ENCODE measurements around the gene MEX3A. TPM values are rescaled to one million over a fixed set of nuclear protein-coding genes. Genes with fewer than 3 reads are reported as not detected.

Gene MEX3A
- total RNA-seq, 5 donors from 2014 or later (not counting 1 experiment from before 2014, with no cell fraction given) = 0.03 to 0.58 (median 0.20) TPM

DNA sequence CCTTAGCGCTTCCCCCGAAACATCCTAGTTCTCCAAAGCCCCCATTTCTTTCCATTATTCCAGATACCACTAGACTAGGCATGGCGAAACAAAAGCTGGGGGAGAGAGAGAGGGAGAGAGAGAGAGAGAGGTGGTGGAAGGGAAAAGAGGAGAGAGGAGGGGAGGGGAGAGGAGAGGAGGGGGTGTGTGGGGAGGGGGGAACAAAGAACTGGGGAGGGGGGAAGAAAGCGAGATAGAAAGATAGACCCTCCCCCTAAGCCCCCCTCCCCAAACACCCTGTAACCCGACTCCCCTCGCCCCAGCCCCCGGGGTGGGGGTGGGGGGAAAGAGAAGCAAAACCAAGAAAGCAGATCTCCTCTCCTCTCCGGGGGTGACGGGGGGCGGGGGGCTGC lies 352 bp downstream of the MEX3A start:
- Histone ChIP-seq H3K4me3 (ENCODE audit: control insufficient read depth in 1 of 2, extremely low read depth in 1 of 2, low read length in 1 of 2) (peak overlapping the region; percentile 81 to 84), H3K27me3 (replicated peaks in 1 of 2; ENCODE audit: control insufficient read depth in 2 of 2, extremely low read depth in 1 of 2, insufficient read depth in 2 of 2, low read length in 1 of 2) (peaks cover 0 to 57% of the 10 kb centered on the region in 2 experiments), H3K27ac (ENCODE audit: low read length) (no peak overlapping the region), H3K4me1 (ENCODE audit: control insufficient read depth in 1 of 2, extremely low read depth in 1 of 2, insufficient read depth in 2 of 2, low read length in 2 of 2) (peaks cover 2 to 24% of the 10 kb centered on the region in 2 experiments), H3K36me3 (ENCODE audit: control insufficient read depth in 2 of 2, extremely low read depth in 1 of 2, insufficient read depth in 1 of 2, low read length in 1 of 2) (no peaks in the 10 kb centered on the region), H3K9me3 (no peaks in the 10 kb centered on the region)
- H3K27me3 Mint-ChIP-seq = peaks cover 14 to 34% of the 10 kb centered on the region in 2 donors
- no peak for DNase-seq
- H3K4me1 Mint-ChIP-seq = peaks cover 0 to 15% (median 5%) of the 10 kb centered on the region in 3 donors
- ChIA-PET CTCF (interaction anchor here in 1 of 2 donors (1.3 kb wide), 1 partner anchor 15 kb away, joined by 3 read pairs; no protein-coding TSS in a partner anchor), POLR2A (interaction anchor here in 1 of 2 donors (0.7 kb wide), 1 partner anchor 71 kb away, joined by 7 read pairs; no protein-coding TSS in a partner anchor)
- WGBS (ENCODE audit: insufficient coverage) = 0% methylated on average over 1 of the region's 10 CpGs
- no peaks in the 10 kb centered on the region for H3K9me3 Mint-ChIP-seq
- H3K4me3 Mint-ChIP-seq = peak overlapping the region; percentile 81 to 85 (median 84)
- ATAC-seq (replicated peaks in 1 of 4) = peak in 1 of 4 experiments; percentile 1
- H3K27ac Mint-ChIP-seq = no peak overlapping the region
- no peaks in the 10 kb centered on the region for H3K36me3 Mint-ChIP-seq

DNA sequence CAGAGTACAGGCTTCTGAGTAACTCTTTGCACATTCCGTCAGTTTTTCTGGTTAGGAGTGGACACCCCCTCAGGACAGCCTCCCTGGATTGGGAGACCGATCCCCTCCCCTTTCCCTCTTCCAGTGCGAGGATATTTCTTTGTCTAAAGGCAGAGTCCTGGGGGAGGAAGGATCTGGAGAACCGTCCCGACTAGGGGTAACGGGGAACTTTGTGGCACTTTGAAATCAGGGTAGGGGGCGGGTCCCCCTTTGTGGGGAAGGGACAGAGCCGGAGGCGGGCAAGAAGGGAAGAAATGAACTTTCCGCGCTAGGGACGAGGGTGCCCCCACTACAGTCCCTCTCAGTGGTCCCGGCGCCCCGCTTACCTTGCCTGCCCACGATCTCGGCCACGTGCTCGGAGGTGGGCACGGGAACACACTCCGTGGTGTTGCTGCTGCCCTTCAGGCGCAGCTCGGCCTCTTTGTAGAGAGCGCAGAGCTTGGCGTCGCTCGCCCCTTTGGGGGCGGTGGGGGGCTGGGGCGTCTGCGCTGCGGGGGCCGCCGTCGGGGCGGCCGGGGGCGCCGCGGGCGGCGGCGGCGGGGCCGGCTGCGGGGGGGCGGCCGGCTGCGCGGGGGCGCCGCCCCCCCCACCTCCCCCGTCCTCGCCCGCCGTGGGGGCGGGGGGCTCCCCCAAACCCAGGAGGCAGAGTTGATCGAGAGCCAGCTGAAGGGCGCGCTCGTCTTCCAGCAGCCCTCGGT lies 917 bp downstream of the MEX3A start:
- ChIA-PET CTCF (interaction anchor here in 1 of 2 donors (1.3 kb wide), 1 partner anchor 15 kb away, joined by 3 read pairs; no protein-coding TSS in a partner anchor), POLR2A (interaction anchor here in 1 of 2 donors (0.7 kb wide), 1 partner anchor 71 kb away, joined by 7 read pairs; no protein-coding TSS in a partner anchor)
- Histone ChIP-seq H3K27ac (ENCODE audit: low read length) (no peak overlapping the region), H3K36me3 (ENCODE audit: control insufficient read depth in 2 of 2, extremely low read depth in 1 of 2, insufficient read depth in 1 of 2, low read length in 1 of 2) (no peaks in the 10 kb centered on the region), H3K9me3 (no peaks in the 10 kb centered on the region), H3K4me1 (ENCODE audit: control insufficient read depth in 1 of 2, extremely low read depth in 1 of 2, insufficient read depth in 2 of 2, low read length in 2 of 2) (peaks cover 2 to 26% of the 10 kb centered on the region in 2 experiments), H3K27me3 (replicated peaks in 1 of 2; ENCODE audit: control insufficient read depth in 2 of 2, extremely low read depth in 1 of 2, insufficient read depth in 2 of 2, low read length in 1 of 2) (peaks cover 0 to 57% of the 10 kb centered on the region in 2 experiments), H3K4me3 (ENCODE audit: control insufficient read depth in 1 of 2, extremely low read depth in 1 of 2, low read length in 1 of 2) (peak overlapping the region; percentile 36 to 81)
- peaks cover 8 to 29% of the 10 kb centered on the region in 2 donors for H3K27me3 Mint-ChIP-seq
- H3K36me3 Mint-ChIP-seq = no peaks in the 10 kb centered on the region
- WGBS (ENCODE audit: insufficient coverage) = 14% methylated on average over 24 of the region's 61 CpGs
- H3K27ac Mint-ChIP-seq = no peak overlapping the region
- no peaks in the 10 kb centered on the region for H3K9me3 Mint-ChIP-seq
- DNase-seq (no peak), ATAC-seq (replicated peaks in 1 of 4) (peak in 1 of 4 experiments; percentile 16)
- H3K4me3 Mint-ChIP-seq = peak overlapping the region; percentile 65 to 85 (median 74)
- peaks cover 0 to 15% (median 5%) of the 10 kb centered on the region in 3 donors for H3K4me1 Mint-ChIP-seq

GRCh38 chr1:156080863-156081179 lies 1.4 kb downstream of the MEX3A start:
- no peak overlapping the region for H3K4me3 ChIP-seq (ENCODE audit: control insufficient read depth in 1 of 2, extremely low read depth in 1 of 2, low read length in 1 of 2)
- ChIA-PET POLR2A (no interaction called here), CTCF (no interaction called here)
- H3K36me3 ChIP-seq (ENCODE audit: control insufficient read depth in 2 of 2, extremely low read depth in 1 of 2, insufficient read depth in 1 of 2, low read length in 1 of 2) = no peaks in the 10 kb centered on the region
- no peak overlapping the region for H3K27ac Mint-ChIP-seq
- no peaks in the 10 kb centered on the region for H3K9me3 Mint-ChIP-seq
- H3K27me3 Mint-ChIP-seq = peaks cover 8 to 27% of the 10 kb centered on the region in 2 donors
- peaks cover 2 to 30% of the 10 kb centered on the region in 2 experiments for H3K4me1 ChIP-seq (ENCODE audit: control insufficient read depth in 1 of 2, extremely low read depth in 1 of 2, insufficient read depth in 2 of 2, low read length in 2 of 2)
- DNase-seq (no peak), ATAC-seq (replicated peaks in 1 of 4) (no peak)
- H3K27me3 ChIP-seq (replicated peaks in 1 of 2; ENCODE audit: control insufficient read depth in 2 of 2, extremely low read depth in 1 of 2, insufficient read depth in 2 of 2, low read length in 1 of 2) = peaks cover 0 to 57% of the 10 kb centered on the region in 2 experiments
- WGBS (ENCODE audit: insufficient coverage) = 74% methylated on average over 3 of the region's 4 CpGs
- H3K4me3 Mint-ChIP-seq = peak overlapping the region; percentile 34 to 85 (median 55)
- H3K36me3 Mint-ChIP-seq = no peaks in the 10 kb centered on the region
- no peak overlapping the region for H3K27ac ChIP-seq (ENCODE audit: low read length)
- peaks cover 0 to 15% (median 5%) of the 10 kb centered on the region in 3 donors for H3K4me1 Mint-ChIP-seq
- no peaks in the 10 kb centered on the region for H3K9me3 ChIP-seq

DNA sequence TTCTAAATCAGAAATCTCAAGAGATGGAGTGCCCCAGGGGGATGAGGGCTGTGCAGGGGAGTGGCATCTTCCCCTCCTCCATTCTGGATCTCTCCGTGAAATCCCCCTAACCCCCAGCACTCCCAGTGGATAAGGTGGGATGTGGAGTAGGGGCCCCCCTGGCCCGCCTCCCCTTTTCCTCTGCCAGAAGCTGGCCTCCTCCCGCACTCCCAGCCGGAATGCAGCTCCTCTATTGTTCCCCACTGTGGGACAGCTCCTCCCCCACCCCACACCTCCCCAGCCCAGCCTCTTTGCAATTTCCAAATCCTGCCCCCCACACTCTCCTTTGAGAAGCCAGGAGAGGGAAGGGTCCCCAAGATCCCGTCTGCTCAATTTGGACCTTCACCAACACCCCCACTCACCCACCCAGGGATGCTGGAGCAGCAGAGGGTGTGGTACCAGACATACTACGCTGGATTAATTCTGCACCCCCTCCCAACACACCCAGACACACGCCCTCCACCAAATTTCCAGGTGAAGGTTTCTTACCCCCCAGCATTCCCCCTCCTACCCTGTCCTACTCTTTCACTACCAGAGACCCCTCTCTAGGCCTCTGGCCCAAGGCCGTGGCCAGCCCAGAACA lies 1.9 kb downstream of the MEX3A start:
- POLR2A ChIA-PET = no interaction called here
- no peaks in the 10 kb centered on the region for H3K9me3 ChIP-seq
- peaks cover 2 to 30% of the 10 kb centered on the region in 2 experiments for H3K4me1 ChIP-seq (ENCODE audit: control insufficient read depth in 1 of 2, extremely low read depth in 1 of 2, insufficient read depth in 2 of 2, low read length in 2 of 2)
- H3K4me3 ChIP-seq (ENCODE audit: control insufficient read depth in 1 of 2, extremely low read depth in 1 of 2, low read length in 1 of 2) = no peak overlapping the region
- CTCF ChIA-PET = no interaction called here
- Mint-ChIP-seq H3K27ac (no peak overlapping the region), H3K36me3 (no peaks in the 10 kb centered on the region), H3K27me3 (peaks cover 6 to 24% of the 10 kb centered on the region in 2 donors), H3K4me1 (peaks cover 0 to 18% (median 7%) of the 10 kb centered on the region in 3 donors), H3K4me3 (peak overlapping the region in 1 of 3 donors; percentile 85), H3K9me3 (no peaks in the 10 kb centered on the region)
- ATAC-seq (replicated peaks in 1 of 4) (no peak), DNase-seq (no peak)
- no peak overlapping the region for H3K27ac ChIP-seq (ENCODE audit: low read length)
- H3K27me3 ChIP-seq (replicated peaks in 1 of 2; ENCODE audit: control insufficient read depth in 2 of 2, extremely low read depth in 1 of 2, insufficient read depth in 2 of 2, low read length in 1 of 2) = peaks cover 0 to 53% of the 10 kb centered on the region in 2 experiments
- no peaks in the 10 kb centered on the region for H3K36me3 ChIP-seq (ENCODE audit: control insufficient read depth in 2 of 2, extremely low read depth in 1 of 2, insufficient read depth in 1 of 2, low read length in 1 of 2)
- 96% methylated on average over 4 of the region's 8 CpGs for WGBS (ENCODE audit: insufficient coverage)

DNA sequence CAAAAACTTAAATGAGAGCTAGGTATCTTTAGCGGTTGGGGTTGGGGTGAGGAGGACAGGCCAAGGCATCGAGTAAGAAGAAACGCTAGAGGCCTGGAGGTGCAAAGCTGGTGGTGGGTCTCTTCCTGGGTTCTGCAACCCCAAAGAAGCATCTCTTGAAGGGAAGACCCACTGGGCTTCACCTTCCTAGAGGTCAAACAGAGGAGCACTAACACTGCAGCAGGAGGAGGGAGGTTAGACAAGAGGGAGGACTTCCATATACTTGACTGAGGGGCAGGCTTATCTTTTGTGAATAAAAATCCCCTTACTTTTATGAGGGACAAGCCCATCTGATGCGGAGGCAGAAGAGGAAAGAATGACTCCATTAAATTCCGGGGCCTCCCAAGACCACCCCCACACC lies 2.5 kb downstream of the MEX3A start:
- no peaks in the 10 kb centered on the region for H3K9me3 ChIP-seq
- Mint-ChIP-seq H3K27me3 (peaks cover 3 to 21% of the 10 kb centered on the region in 2 donors), H3K27ac (no peak overlapping the region), H3K4me1 (peaks cover 0 to 18% (median 7%) of the 10 kb centered on the region in 3 donors), H3K9me3 (no peaks in the 10 kb centered on the region), H3K36me3 (no peaks in the 10 kb centered on the region), H3K4me3 (peak overlapping the region in 2 of 3 donors; percentile 38 to 51)
- ChIA-PET CTCF (no interaction called here), POLR2A (no interaction called here)
- H3K27ac ChIP-seq (ENCODE audit: low read length) = no peak overlapping the region
- no peak for DNase-seq
- WGBS (ENCODE audit: insufficient coverage) = 89% methylated on average over 3 of the region's 5 CpGs
- peaks cover 2 to 30% of the 10 kb centered on the region in 2 experiments for H3K4me1 ChIP-seq (ENCODE audit: control insufficient read depth in 1 of 2, extremely low read depth in 1 of 2, insufficient read depth in 2 of 2, low read length in 2 of 2)
- H3K4me3 ChIP-seq (ENCODE audit: control insufficient read depth in 1 of 2, extremely low read depth in 1 of 2, low read length in 1 of 2) = no peak overlapping the region
- no peaks in the 10 kb centered on the region for H3K36me3 ChIP-seq (ENCODE audit: control insufficient read depth in 2 of 2, extremely low read depth in 1 of 2, insufficient read depth in 1 of 2, low read length in 1 of 2)
- ATAC-seq (replicated peaks in 1 of 4) = no peak
- H3K27me3 ChIP-seq (replicated peaks in 1 of 2; ENCODE audit: control insufficient read depth in 2 of 2, extremely low read depth in 1 of 2, insufficient read depth in 2 of 2, low read length in 1 of 2) = peaks cover 0 to 53% of the 10 kb centered on the region in 2 experiments

- Mint-ChIP-seq H3K27me3 (peaks cover 0 to 15% of the 10 kb centered on the region in 2 donors), H3K4me1 (peaks cover 0 to 16% (median 7%) of the 10 kb centered on the region in 3 donors), H3K36me3 (no peaks in the 10 kb centered on the region), H3K9me3 (no peaks in the 10 kb centered on the region), H3K4me3 (no peak overlapping the region), H3K27ac (no peak overlapping the region)
- Histone ChIP-seq H3K27ac (ENCODE audit: low read length) (no peak overlapping the region), H3K9me3 (no peaks in the 10 kb centered on the region), H3K36me3 (ENCODE audit: control insufficient read depth in 2 of 2, extremely low read depth in 1 of 2, insufficient read depth in 1 of 2, low read length in 1 of 2) (no peaks in the 10 kb centered on the region), H3K4me1 (ENCODE audit: control insufficient read depth in 1 of 2, extremely low read depth in 1 of 2, insufficient read depth in 2 of 2, low read length in 2 of 2) (peaks cover 2 to 30% of the 10 kb centered on the region in 2 experiments), H3K27me3 (replicated peaks in 1 of 2; ENCODE audit: control insufficient read depth in 2 of 2, extremely low read depth in 1 of 2, insufficient read depth in 2 of 2, low read length in 1 of 2) (peaks cover 0 to 47% of the 10 kb centered on the region in 2 experiments), H3K4me3 (ENCODE audit: control insufficient read depth in 1 of 2, extremely low read depth in 1 of 2, low read length in 1 of 2) (no peak overlapping the region)
- no peak for DNase-seq
- no peak for ATAC-seq (replicated peaks in 1 of 4)
- 95% methylated on average over 2 of the region's 5 CpGs for WGBS (ENCODE audit: insufficient coverage)
- ChIA-PET POLR2A (no interaction called here), CTCF (no interaction called here)
Measured at GRCh38 chr1:156078728-156079127, 3.5 kb downstream of the MEX3A start.

Data from T-cell (primary cell).